GM18508 (cell line): ENCODE results near the gene RHEB.

Source experiments
- ATAC-seq: cut with Tn5 transposase; IDR thresholded peaks from one replicate; pipeline ENCODE4 v1.9.1; 2021; ENCODE audit warnings: moderate number of reproducible peaks; ENCODE audit not compliant: insufficient read depth, unreplicated experiment

Gene RHEB

DNA sequence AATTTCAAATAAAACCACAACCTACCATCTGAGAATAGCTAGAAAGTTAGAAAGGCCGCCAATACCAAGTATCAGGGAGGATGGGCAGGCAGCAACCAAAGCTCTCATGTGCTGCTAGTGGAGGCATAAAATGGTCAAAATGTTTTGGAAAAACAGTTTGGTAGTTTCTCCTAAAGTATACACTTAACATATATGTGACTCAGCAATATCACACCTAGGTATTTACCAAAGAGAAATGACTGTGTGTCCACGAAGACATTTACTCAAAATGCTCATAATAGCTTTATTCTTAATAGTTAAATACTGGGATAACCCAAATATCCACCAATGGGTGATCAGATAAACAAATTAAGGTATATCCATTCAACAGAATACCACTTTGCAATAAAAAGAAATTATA lies 14.3 kb downstream of the RHEB start:
- ATAC-seq: no peak

DNA sequence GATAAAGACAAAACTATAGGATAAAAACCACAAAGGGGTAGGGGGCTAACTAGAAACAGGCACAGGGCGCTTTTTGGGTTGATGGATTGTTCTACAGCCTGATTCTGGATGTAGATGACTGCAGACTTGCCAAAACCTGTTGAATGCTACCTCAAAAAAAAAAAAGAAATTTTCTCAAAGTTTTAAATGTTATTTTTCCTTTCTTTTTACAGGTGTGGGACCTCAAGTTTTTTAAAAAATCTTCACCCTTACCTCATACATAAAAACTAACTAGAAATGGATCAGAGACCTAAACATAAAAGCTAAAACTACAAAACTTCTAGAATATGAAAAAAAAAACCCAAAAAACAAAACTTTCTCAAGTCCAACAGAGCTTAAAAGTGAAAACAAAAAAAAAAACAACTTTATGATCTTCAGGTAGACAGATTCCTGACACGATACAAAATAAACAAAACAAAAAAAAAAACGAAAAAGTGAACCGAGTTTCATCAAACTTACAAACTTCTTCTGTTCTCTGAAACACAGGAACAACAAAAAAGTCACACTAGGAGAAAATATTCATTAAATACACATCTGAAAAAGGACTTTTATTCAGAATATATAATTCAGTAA lies 14.9 kb downstream of the RHEB start:
- no peak for ATAC-seq

DNA sequence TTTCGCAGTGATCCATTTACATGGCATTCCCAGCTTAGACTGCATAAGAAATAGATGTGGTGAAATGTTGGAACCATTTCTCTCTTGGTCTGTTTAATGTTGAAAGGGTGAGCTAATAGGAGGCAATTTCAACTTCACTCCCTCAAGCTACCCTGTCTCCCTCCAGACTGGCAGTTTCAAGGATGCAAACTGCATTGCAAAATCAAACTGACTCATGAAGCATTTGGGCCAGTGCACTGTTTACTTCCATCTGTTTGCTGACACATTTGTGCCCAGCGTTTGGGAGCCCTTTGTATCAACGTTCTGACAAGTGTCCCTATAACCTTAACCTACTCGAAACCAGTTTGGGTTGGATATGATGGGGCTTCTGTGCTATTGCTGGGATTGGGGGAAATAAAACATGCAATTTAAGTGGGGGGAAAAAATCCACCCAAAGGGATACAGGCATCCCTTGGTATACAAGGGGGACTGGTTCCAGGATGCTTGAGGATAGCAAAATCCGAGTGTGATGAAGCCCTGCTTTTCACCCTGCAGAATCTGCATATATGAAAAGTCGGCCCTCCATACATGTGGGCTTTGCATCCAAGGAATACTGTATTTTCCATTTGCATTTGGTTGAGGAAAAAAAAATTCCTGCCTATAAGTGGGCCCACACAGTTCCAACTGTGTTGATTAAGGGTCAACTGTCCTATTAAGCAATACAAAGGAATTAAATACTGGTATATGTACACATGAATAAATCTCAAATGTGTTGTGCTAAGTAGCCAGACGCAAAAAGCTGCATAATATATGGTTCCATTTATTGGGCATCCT lies 15.6 kb downstream of the RHEB start:
- ATAC-seq: no peak

DNA sequence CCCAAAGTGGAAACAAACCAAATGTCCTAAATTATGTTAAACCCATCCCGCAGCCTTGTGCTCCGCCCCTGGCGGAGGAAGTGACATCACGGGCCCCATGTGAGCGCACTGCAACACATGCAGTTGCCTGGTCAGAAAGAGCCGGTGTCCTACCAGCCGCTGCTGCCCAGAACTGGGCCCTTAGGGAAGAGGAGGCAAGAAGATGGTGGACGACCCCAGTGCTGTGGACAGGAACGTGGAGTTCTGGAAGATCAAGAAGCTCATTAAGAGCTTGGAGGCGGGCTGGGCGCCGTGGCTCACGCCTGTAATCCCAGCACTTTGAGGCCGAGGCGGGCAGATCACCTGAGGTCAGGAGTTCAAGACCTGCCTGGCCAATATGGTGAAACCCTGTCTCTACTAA lies 18.0 kb downstream of the RHEB start:
- ATAC-seq: no peak

DNA sequence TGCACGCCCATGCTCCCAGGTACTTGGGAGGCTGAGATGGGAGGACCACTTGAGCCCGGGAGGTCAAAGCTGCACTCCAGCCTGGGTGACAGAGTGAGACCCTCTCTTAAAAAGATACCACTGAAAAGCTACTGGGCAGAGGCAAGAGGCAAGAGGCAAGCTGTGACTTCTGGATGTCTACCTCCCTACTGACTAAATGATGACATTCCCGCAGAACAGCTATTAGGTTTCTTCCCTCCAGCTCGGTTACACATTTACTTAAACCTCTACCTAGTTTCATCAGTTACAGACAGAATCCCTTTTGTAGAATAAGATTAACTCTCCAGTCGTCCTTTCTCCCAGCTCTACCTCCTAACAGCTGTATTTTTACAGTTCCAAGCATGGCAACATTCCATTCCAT lies 21.2 kb downstream of the RHEB start:
- ATAC-seq: no peak

DNA sequence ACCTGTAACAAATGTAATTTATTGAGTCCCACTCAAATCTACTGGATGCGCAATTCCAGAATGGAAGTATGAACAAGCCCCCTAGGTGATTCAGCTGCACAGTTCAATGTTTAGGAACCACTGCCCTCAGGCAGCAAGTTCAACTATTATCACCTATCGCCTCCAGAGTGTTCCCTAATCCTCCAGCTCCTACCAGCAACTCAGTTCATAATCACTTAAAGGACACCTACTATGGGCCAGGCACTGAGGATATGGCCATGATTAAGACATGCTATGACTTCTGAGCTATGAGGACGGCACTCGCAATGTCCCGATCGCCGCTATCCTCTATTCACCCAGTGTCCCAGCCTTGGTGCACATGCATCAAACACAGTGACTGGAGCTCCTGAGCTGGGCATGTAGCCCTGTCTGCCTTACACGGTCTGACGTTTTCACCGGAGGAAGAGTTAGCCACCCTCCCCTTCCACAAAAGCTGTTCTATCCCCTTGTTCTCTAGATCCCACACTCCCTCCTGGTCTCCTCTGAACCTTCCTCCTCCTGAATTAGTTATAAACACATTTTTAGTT lies 22.3 kb downstream of the RHEB start:
- ATAC-seq: no peak

DNA sequence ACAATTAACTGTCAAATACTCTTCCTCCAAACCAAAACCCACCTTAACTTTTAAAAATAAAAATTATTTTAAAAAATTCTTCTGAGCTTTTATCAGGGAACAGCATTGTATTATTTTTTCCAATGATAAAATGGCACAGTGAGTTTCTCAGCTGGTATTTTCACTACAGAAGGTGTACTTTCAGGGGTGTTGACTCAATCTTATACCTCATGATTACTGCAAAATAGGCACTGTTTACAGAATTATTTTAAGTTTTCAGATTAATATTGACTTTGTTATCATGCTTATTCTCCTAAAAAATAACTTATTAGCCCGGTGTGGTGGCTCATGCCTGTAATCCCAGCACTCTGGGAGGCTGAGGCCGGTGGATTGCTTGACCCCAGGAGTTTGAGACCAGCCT lies 24.3 kb downstream of the RHEB start:
- ATAC-seq: no peak

DNA sequence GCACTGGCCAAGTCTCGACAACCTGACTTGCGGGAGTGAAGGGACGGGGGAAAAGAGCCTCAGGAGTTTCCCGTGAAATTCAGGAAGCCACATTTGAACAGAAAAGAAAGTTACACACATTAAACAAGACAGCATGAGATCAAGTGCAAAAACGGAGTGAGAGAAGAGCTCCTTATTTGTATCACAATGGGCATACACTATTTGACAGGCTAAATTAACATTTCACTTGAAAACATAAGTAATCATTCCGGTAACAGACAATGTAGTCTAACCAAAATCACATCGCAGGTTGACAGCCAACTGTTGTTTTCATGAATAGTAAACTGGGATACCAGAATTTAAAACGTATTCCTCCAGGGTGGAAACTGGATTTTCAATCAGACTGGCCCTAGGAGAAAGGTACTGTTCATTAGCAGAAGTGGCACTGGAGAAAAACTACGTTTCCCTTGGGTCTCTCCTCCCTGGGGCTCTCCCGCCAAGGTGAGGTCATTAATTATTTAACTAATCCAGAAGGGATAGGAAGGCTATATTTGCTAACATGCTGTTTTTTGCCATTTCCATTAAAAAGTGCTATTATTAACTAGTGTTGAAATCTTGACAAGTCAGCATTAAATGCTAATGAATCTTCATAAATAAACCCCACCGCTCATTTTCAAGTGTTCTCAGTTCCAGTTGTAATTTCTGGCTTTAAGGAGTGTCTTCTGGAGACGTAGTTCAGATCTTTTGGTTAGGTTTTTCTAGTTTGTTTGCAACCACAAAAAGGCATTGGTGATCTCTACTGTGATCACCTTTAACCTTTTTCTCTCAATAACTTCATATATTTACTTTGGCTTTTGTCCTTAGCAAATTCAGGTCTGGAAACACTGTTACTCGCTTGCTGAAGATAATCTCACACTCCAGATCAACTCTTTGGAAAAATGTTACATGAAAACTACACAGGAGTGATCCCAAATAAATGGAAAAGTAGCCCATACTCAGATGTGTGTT lies 25.1 kb downstream of the RHEB start:
- no peak for ATAC-seq

DNA sequence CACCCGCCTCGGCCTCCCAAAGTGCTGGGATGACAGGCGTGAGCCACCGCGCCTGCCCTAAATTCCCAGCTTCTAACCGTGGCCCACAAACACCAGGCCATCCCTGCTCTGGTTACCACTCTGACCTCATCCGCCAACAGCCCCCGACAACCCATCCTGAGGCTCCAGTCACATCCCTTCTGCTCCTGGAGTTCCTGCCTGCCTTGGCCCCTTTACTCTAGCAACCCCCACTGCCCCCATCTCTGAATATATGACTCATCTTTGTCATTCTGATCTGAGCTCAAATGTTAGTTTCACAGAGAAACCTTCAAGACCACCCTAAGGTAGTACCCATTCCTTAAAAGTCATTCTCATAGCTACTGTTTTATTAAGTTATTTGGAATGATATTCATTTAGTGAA lies 26.6 kb downstream of the RHEB start:
- ATAC-seq: no peak

DNA sequence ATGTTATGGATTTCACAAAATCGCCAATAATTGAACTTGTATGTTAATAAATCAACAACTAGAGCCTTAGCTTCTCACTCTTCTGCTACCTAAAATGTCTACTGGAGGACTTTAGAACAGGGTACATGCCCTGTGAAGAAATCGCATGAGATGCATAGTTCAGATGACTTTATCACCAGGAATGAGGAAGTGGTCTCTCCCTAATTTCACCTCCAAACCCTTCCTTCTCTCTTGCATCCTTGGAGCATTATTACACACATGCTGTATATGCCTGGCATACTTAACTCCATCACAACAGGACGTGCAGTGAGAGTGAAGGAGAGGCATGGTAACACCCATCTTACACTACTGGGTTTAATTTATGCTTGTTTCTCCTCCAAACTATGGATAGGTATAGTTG lies 27.8 kb downstream of the RHEB start:
- no peak for ATAC-seq

DNA sequence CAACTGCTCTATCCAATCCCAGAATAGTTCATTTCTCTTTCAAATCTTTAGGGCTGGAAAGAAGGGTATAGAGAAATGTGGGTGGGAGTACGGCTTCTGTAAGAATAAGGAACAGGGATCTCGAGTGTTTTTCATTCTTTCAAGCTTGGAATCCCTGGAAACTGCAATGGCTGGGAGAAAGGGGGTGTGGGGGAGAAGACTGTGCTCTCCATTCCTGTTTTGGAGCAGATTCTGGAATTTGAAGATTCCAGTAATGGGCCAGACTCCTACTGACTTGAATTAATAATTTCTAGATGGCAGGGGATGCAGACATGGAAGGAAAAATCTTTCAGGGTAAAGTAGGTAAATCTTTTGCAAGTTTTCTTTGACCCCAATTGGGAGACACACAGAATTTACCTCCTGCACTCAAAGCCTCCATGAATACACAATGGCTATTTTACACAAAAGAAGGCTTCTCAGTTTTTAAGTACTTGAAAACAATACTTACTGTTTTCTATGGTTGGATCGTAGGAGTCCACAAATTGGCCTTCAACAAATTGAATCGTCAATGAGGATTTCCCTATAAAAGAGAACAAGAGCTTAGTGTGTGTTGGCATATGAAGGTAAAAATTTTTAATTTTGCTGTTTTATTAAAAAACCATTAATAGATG lies 29.1 kb downstream of the RHEB start:
- ATAC-seq: no peak

DNA sequence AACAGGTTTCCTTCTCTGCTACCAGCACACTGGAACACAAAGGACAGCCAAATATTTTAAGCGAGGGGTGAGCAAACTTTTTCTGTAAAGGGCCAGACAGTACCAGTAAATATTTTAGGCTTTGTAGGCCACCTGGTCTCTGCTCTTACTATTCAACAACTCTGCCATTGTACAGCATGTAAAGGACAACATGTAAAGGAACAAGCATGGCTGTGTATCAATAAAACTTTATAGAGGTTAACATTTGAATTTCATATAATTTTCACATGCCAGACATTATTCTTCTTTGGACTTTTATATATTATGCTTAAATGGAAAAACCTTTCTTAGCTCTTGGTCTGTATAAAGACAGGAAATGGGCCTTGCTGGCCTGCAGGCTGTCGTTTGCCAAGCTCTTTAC lies 30.2 kb downstream of the RHEB start:
- no peak for ATAC-seq

DNA sequence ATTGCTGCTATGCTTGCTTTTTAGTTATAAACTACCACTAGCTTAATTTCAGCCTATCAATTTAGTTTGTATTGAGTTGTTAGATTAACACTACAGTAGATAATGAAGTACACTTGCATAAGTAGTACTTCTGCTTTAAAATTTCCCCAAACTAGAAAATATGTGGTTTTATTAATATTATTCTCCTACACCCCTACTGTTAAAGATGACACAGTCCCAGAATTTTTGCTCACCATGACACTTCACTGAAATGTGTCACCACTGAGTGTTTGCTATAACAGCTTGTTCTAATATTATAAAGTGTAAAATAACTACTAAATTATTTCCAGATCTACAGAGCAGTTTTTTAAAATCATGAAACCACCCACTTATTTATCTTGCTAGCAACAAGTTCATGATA lies 31.6 kb downstream of the RHEB start:
- no peak for ATAC-seq

DNA sequence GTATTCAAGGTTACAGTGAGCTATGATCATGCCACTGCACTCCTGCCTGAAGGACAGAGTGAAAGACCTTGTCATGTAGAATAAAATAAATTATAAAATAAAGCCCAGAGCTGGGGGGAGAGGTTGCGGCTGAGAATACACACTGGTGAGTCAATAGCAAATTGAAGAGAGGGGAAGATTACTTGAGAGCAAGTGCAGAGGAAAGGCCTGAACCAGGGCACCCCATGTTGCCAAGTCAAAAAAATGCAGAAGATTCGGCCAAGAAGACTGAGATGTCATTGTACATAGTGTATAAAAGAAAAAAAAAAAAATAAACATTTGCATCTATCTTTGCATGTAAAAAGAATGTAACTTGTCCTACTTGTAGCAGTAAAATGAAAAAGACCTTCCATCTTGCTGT lies 32.5 kb downstream of the RHEB start:
- no peak for ATAC-seq

DNA sequence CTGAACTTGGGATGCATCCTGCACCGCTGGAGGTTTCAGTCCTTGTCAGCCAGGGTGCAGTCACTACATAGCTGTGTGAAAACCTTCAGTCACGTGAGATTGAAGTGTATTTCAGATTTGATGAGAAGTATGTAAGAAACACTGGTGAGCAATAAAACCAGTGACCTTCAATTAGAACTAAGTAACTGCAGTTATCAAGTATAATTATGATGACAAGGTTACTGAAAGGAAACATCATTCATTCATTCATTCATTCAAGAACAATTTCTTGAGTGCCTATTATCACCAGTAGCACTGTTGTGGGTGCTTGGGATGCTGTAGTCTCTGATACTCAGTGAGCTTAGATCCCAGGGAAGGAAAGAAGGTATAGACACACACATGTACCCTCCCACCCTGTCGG lies 33.6 kb downstream of the RHEB start:
- ATAC-seq: no peak

DNA sequence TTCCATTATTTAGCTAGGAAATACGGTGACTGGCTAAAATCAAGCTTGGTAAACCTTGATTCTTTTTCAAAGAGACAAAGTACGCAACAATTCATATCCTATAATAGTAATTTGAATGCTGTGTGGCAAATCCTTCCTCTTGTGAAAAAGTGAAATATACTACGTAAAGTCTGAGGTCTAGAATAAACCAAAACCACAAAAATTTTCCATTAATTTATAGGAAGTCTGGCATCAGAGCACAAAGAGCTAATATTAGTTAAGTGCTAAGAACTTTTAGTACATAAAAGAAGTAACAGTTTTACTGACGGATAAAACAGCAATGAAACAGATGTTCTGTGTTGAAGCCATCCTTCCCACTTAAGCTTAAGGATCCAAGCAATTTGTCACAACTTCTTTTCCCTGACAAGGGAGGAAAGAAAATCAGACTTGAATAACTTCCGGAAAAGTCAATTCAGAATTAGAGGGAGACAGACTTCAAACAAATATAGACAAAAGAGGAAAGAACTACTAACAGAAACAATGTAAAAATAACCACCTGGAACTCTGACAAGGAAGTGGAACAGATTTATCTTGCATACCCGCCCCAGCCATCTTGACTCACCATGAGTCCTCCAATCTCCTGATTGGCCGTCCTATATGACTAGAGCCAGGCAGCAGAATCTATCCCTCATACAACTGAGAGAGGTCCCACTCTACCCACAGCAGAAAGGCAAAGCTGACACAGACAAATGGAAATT lies 34.6 kb downstream of the RHEB start:
- ATAC-seq: no peak

DNA sequence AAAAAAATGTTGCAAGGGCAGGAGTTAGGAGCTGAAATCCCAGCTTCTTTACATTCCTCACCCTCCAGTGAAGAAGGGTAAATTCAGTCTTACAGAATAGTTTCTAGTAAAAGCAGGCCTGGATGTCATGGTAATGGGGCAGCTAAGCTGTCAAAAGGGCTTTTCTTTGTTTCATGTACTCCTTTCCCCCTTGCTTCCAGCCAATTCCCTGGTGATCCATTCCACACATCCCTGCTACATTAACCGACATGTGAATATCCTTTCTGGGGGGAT lies 36.0 kb downstream of the RHEB start:
- ATAC-seq: no peak

DNA sequence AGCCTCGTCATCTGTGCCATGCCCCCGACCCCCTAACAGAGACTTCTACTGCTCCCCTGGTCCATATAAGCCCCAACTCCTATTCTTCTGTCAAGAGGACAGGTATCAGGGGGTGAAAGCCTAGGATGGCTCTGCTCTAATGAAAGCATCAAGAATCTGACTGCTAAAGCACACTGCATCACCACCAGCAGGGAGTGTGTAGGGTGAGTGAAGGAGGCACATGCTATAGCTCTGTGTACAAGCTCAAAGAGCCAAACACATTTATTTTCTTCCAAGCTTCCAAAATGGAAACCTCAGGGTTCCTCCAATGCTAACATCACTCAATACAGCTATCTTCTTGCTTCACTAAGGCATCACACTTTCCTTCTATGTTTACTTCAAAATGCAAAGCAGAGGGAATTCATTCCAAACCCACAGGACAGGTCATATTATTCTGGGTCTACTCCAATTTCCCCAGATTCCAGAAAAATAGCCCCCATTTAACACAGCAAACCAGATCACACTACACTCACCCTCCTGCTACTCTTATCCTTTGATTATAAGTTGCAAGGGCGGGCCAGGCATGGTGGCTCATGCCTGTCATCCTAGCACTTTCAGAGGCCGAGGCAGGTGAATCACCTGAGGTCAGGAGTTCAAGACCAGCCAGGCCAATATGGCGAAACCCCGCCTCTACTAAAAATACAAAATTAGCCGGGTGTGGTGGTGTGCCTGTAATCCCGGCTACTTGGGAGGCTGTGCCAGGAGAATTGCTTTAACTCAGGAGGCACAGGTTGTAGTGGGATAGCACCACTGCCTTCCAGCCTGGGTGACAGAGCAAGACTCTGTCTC lies 36.6 kb downstream of the RHEB start:
- ATAC-seq: no peak
